Transverse colon (tissue), 4 donors: ENCODE measurements around the gene CDK9.

Experiments used
- EP300 ChIP-seq: sonication (generic); formaldehyde crosslinking; IDR thresholded peaks from one replicate; pipeline ENCODE4 v1.6.1; 2017; ENCODE audit warnings: antibody characterized with exemption, low read depth
- POLR2A ChIP-seq: fragments of 450-650 bp; IDR thresholded peaks from one replicate; pipeline ENCODE4 v1.6.1; 2016; ENCODE audit warnings: antibody characterized with exemption, mild to moderate bottlenecking, moderate library complexity
- POLR2AphosphoS5 ChIP-seq, 3 donors: sonication (generic); formaldehyde crosslinking; IDR thresholded peaks; one replicate each; pipeline ENCODE4 v1.6.1; 2016; ENCODE audit warnings: antibody characterized with exemption in 3 of 3
- TF ChIP-seq, protein P1 (sequence below), 5 experiments: fragments of 200-600 bp in 3 of 5; fragments of 450-650 bp in 2 of 5; sonication (generic) in 3 of 5; IDR thresholded peaks; 1 replicate in 2 of 5; 2 replicates in 3 of 5; pipeline ENCODE4 v1.5.1; 2016 to 2017; ENCODE audit warnings: antibody characterized with exemption in 5 of 5, inconsistent platforms in 3 of 5, mild to moderate bottlenecking in 2 of 5, moderate library complexity in 1 of 5

DNA sequence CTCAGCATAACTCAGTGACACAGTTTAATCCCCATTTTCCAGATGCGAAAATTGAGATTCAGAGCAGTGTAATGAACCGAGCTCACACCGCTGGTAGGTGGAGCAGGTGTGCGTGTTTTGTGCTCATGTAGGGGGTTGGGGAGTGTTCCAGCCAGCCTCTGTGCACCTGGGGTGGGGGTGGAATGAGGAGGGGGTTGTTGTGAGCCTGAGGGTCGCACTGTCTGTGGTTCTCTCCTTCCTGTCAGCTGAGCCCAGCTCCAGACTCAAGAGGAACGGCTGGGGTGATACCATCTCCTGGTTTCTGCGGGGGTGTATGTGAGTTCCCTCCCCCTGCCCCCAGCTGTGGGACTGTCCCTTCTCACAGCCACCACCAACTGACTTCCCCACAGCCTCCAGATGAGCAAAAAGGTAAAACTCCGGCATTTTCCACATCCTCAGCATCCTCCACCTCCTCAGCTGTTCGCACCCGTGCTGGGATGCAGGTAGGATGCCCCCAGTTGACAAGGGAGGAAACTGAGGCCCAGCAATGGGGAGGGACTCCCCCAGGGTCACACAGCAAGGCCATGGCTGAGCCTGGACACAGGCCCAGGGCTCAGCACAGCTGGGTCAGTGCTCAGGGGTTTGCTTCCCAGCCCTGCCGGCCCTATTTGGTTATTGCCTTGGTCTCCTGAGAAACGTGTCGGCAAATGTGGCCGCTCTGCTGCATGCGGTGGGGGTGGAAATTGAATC lies 9.5 kb upstream of the CDK9 start:
- TF ChIP-seq POLR2A, result no peak
- TF ChIP-seq, protein P1, sequence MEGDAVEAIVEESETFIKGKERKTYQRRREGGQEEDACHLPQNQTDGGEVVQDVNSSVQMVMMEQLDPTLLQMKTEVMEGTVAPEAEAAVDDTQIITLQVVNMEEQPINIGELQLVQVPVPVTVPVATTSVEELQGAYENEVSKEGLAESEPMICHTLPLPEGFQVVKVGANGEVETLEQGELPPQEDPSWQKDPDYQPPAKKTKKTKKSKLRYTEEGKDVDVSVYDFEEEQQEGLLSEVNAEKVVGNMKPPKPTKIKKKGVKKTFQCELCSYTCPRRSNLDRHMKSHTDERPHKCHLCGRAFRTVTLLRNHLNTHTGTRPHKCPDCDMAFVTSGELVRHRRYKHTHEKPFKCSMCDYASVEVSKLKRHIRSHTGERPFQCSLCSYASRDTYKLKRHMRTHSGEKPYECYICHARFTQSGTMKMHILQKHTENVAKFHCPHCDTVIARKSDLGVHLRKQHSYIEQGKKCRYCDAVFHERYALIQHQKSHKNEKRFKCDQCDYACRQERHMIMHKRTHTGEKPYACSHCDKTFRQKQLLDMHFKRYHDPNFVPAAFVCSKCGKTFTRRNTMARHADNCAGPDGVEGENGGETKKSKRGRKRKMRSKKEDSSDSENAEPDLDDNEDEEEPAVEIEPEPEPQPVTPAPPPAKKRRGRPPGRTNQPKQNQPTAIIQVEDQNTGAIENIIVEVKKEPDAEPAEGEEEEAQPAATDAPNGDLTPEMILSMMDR (IDR thresholded peaks at IDR 0.05), result no peak
- no peak for TF ChIP-seq POLR2AphosphoS5 (IDR thresholded peaks at IDR 0.05)
- no peak for TF ChIP-seq EP300
